Activated CD8-positive, alpha-beta memory T cell treated with anti-CD3 and anti-CD28 coated beads for 1 hour (primary cell): Measurements from ENCODE around the gene DPM1.
"Not testable (repeated sequence)": the region's sequence is repeated elsewhere in the genome, so short reads cannot be mapped to it uniquely, and the experiment has no call there.

Experiments used
- DNase-seq, 2 donors: peaks; one replicate each; pipeline ENCODE4 v3.0.0-alpha.2; 2020; ENCODE audit warnings: low read depth in 1 of 2; ENCODE audit errors: extremely low read depth in 1 of 2

Gene DPM1

DNA sequence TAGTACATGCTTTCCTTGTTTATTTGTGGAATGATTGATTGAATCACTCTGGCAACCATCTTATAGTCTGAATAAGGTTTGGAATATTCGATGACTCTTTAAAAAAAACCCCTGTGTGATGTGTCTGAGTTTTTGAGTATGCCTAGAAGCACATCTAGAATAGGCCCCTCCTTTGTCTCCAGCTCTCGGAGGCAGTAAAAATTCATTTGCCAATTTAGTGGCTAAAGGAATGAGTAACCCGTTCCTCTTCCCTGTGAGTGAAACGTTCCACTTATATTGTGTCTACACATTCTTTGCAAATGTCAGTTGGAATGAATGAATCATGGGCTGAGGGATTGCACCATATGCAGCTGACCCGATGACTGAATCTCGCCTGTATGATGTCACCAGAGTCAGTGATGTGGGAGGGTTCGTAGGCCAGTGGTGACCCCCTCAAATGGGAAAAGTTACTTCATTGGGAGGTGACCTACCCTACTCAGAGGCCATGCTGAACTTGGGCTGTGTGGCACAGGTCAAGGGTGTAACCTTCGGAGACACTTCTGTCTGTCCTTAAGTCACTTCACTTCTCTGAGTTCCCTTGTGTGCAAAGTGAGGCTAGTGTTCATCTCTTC is 21.8 kb upstream of the DPM1 start:
- DNase-seq: no peak

DNA sequence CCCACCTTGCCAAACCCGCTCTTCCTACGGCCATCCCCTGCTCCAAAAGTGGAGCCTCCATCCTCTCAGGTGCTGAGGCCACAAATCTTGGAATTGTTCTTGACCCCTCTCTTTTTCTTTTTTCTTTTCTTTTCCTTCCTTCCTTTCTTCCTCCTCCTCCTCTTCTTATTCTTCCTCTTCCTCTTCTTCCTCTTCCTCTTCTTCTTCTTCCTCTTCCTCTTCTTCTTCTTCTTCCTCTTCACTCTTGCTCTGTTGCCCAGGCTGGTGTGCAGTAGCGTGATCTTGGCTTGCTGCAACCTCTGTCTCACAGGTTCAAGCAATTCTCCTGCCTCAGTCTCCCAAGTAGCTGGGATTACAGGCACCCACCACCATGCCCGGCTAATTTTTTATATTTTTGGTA is 20.2 kb upstream of the DPM1 start:
- DNase-seq: not testable (repeated sequence)

DNA sequence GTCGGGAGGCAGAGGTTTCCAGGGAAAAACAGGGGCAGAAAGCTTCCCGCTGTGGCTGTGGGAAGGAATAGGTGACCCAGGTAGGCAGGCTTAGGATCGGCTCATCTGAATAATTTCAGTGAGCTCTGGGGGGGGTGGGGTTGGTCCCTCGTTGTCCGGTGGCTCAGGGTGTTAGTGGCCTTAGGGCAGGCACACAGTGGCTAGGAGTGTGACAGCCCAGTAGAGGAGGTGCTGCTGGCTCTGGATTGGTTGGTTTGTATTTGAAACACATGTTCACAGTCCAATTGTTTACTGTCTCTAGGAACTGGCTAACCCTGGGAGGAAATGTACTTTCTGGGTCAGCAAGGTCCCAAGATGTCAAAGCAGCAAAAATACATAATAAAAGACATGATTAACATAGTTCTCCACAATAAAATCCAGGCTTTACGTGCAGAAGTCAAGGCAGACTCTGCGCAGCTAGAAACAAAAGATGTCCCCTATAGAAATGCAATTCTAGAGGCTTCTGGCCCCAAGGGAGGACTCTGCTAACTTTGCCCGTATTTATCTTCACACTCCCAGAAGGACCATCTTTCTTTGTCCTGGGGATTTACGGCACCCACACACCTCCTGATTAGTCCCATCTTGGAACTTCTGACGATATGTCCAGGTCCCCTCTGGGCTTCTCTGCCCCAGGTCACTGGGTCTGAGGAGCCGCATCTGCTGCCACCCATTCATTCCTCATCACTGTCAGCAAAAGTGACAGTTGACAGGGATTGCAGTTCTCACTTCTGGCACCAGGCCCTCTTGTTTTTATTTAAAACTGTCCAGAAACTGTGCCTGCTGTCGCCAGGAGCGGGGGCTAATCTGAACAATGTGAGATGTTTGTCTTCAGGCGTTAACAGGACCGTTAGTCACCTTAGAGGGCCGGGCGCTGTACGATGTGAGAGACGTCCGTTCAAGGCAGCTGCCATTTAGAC is 19.0 kb upstream of the DPM1 start:
- no peak for DNase-seq

DNA sequence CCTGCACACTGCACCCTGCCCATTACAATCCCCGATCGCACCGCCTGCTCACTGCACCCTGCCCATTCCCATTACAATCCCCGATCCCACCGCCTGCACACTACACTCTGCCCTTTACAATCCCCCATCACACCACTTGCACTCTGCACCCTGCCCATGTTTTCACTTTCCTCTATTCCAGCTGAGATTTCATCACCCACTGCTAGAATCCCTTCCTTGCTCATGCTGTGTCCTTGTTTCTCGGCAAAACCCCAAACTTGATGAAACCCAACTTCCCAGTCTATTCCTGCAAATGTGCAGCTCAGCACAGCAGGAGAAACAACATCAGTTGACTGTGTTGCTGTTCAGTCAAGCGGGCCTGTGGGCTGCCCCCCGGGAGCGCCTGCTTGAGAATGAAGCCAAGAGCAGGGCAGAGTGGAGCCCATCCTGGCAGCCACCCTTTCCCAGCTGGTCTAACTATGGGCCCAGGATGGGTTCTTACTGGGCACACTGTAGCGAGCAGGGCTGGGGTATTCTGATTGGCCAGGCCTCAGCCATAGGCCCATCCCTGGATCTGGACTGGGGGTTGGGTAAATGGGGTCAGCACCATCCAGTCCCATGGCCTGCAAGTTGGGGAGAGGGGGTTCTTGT is 17.5 kb upstream of the DPM1 start:
- no peak for DNase-seq

DNA sequence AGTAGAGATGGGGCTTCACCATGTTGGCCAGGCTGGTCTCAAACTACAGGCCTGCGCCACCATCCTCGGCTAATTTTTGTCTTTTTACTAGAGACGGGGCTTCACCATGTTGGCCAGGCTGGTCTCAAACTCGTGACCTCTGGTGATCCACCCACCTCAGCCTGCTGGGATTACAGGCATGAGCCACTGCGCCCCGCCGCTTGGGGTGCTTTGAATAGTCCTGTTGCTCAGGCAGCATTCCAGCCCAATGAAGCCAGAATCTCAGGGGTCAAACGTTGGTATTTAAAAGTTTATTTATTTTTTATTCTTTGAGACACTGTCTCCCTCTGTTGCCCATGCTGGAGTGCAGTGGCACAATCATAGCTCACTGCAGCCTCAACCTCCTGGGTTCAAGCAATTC is 11.6 kb upstream of the DPM1 start:
- DNase-seq: no peak

DNA sequence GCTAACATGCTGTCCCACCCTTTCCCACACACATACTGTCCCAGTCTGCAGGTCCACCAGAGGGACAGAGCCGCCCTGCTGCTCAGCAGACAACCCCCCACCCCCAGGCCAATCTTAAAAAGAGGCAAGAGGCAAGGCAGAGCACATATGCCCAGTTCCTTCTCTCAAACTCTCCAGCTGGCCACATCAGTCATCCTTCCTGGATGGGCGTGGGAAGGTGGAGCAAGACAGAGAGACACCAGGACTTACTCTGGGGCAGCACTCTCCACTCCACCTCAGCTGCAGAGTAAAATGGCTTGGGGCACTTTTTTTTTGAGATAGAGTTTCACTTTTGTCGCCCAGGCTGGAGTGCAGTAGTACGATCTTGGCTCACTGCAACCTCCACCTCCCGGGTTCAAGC is 11.1 kb upstream of the DPM1 start:
- DNase-seq: no peak

DNA sequence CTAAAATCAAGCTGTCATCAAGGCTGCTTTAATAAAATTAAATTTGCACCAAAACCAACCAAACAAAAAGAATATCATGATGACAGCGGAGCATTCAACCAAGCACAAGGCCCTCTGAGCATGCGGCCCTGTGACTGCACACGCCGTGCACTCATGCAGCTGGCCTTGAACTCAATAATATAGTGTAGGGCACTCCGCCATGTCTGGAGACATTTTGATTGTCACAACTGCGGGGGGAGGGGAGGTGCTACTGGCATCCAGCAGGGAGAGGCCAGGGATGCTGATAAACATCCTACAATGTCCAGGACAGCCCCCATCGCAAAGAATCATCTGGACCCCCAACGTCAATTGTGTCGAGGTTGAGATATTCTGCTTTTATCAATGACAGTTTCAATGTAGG is 10.0 kb upstream of the DPM1 start:
- no peak for DNase-seq

DNA sequence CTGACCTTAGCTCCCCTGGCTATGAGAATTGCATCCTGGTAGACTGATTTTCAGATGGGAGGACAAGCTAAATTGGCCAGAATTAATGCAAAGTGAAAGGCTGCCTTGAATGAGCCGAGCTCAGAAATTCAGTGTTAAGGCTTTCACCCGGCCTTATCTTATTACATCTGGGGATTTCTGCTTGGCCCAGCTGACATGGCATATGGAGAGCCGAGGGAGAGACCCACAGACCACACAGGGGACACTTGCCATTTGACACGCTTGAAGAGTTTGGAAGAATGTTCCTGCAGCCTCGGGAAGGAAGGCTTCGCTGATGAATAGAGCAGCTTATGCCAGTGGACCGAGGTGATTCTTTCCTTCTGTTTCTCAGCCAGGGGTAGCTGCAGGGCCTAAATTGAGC is 9.3 kb upstream of the DPM1 start:
- DNase-seq: no peak

DNA sequence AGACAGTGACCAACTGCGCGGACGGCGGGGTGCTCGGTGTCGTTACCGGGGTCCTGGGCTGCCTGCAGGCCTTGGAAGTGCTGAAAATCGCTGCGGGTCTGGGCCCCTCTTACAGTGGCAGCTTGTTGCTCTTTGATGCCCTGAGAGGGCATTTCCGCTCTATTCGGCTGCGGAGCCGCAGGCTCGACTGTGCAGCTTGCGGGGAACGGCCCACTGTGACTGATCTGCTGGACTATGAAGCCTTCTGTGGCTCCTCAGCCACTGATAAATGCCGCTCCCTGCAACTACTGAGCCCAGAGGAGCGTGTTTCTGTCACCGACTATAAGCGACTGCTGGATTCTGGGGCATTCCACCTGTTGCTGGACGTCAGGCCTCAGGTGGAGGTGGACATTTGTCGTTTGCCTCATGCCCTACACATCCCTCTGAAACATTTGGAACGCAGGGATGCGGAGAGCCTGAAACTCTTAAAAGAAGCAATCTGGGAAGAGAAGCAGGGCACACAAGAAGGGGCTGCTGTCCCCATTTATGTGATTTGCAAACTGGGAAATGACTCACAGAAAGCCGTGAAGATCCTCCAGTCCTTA is 1.3 kb upstream of the DPM1 start:
- no peak for DNase-seq

DNA sequence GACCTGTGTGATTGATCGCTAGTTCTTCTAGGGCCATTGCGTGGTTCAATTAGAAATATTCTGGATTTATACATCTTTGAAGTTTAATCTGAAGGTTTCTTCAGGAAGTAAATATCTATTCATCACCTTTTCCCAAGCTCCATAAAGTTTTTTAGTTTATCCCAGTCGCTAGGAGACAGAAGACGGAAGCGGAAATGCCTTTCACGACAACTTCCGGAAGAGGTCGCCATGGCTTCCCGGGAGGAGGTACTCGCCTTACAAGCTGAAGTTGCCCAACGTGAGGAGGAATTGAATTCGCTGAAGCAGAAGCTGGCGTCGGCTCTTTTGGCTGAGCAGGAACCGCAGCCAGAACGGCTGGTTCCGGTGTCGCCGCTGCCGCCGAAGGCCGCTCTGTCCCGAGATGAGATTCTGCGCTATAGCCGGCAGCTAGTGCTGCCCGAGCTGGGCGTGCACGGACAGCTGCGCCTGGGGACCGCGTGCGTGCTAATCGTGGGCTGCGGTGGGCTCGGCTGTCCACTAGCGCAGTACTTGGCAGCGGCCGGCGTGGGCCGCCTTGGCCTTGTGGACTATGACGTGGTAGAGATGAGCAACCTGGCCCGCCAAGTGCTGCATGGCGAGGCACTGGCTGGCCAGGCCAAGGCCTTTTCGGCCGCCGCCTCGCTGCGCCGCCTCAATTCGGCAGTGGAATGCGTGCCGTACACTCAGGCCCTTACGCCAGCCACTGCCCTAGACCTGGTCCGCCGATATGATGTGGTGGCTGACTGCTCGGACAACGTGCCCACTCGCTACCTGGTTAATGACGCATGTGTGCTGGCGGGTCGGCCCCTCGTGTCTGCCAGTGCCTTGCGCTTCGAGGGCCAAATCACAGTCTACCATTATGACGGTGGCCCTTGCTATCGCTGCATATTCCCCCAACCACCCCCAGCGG is 547 bp upstream of the DPM1 start, which contains the start of gene MOCS3:
Gene MOCS3 (plus strand): TSS at position 204 of the 928 bp plus-strand sequence. CDS start 25 bp downstream, at position 229.
- peak; percentile 55 to 57 for DNase-seq

DNA sequence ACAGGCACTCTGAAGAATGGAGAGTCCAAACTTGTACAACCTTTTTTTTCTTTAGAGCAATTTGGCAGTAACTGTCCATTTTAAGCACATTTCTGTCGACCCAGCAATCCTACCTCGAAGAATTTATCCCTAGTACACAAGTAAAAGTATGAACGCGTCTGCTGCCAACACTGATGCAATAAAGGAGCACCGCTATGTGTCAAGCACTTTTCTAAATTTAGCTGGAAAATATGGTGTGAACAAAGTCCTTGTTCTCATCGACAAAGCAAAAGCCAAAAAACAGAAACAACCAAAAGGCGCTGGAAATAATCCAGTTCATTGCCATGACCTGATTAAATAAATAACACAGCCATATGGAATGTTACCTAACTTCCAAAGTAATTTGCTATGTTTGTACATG is 1.1 kb downstream of the DPM1 start:
- DNase-seq: no peak

DNA sequence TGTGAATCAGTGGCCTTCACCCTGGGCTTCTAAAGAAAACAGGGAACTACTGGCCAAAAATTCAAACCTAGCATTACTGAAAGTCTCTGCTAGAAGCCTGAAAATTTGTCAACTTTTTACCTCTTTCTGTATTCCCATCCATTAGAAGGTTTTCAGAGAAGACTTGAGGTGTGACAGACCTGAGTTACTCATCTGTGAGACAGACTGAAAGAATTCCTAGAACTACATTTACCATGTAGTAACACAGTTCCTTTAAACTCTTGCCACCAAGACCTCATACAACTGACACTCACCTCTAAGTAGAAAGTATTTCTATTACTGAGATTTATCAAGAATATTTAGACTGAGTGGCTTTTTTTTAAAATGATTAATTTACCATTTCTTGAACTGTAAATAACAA is 4.5 kb downstream of the DPM1 start:
- DNase-seq: no peak

DNA sequence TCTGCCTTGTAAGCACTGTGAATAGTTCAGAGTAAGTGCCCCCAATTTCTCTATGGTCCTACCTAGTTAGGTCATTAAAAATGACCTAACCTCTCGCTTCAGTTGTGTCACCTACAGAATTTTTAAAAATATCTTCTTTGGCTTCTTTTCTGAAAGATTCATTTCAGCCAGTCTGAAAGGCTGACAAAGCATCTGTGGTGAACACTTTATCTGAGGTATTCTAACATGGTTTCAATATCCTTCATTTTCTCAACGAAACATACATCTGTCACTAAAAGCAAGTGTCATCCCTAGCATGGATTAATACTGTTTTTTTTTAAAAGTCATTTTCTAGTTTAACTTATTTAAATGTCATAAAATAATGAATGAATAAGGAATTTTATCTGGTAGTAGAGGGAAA is 5.1 kb downstream of the DPM1 start:
- DNase-seq: no peak

DNA sequence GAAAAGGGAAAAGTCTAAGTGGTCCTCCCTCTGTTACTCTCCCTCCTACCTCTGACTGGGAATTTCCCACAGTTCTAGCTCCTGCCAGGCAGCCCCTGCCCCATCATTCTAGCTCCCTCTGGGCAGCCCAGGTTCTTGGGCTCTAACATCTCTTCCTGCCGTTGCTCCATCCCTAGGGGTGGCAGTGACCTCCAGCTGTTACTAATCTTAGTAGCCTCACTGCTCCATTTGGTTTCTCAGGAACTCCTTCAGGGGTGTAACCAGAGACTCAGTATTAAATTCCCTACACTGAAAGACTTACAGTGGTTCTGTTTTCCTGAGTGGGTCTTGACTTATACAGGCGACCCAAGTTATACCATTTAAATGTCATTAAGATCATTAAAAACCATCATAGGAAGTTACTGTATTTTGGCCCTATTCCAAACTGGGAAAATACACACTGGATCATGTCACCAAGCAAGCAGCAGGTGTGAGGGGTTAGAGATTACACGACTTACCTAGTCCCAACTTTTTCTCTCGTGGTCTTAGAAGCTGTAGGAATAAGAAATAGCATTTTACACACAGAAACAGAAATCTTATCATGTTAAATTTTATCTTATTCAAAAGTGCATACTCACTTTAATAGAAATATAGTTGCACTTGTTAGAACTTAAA is 10.1 kb downstream of the DPM1 start:
- DNase-seq: no peak

DNA sequence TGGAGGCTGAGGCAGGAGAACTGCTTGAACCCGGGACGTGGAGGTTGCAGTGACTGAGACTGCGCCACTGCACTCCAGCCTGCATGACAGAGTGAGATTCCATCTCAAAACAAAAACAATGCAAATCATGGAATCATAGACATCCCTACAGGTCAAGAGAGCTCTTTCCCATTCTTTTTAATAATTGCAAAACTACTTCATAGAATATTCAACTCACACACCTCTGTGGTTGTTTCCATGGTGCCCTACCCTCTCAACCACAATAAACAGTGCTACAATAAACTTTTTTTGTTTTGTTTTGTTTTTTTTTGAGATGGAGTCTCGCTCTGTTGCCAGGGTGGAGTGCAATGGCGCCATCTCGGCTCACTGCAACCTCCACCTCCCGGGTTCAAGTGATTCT is 15.3 kb downstream of the DPM1 start:
- no peak for DNase-seq

DNA sequence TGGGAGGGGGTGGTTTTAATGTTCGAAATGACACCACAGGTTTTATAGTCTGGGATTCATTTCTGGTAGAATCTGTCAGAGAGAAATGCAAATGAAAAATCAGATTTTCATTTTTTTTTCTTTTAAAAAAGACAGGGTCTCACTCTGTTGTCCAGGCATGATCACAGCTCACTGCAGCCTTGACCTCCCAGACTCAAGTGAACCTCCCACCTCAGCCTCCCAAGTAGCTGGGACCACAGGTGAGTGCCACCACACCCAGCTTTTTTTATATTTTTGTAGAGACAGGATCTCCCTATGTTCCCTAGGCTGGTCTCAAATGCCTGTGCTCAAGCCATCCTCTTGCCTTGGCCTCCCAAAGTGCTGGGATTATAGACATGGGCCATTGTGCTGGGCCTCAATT is 24.7 kb downstream of the DPM1 start:
- DNase-seq: no peak

DNA sequence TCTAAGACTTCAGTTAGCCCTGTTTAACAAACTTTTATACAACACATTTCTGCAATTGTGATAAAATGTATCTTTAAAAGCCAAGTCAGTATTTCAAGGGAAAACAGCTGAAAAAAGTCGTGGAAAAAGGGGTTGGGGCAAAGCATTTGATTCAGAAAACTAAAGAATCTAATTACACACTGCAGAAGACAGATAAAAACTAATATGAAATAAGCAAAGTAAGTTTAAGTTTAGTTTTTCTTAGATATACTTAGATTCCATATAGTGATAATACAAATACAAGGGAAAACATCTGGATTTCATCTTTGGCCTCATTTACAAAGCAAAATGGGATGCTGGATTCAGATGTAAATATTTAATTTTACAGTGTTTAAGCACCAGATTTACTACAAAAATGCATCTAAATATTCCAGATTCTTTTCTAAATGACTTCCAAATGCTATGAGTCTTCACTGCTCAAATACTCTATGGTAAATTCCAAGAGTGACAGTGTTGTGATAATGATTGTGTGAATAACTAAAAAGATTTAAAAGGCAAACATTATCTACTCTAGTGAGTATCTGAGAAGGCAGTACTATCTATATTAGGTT is 25.5 kb downstream of the DPM1 start:
- no peak for DNase-seq

DNA sequence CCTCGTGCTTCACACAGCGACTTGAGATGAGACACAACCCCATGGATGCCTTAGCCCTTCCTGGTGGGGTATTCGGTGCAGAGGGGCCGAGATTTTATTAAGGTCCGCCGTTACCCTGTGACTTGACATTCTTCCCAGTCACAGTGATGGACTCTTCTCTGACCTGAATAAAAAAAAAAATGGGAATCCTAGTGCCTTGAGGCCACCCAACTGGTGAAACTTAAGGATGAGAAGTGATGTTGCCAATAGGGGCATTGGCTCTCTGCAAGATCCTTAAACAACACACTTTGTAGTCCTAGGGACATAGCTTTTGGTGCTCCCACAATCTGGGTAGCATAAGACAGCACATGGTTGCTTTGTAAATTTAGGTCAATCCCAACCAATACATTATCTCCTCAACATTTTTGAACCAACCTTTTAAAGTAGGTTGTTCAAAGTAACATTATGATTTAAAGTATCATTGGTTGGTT is 26.3 kb downstream of the DPM1 start:
- DNase-seq: no peak

DNA sequence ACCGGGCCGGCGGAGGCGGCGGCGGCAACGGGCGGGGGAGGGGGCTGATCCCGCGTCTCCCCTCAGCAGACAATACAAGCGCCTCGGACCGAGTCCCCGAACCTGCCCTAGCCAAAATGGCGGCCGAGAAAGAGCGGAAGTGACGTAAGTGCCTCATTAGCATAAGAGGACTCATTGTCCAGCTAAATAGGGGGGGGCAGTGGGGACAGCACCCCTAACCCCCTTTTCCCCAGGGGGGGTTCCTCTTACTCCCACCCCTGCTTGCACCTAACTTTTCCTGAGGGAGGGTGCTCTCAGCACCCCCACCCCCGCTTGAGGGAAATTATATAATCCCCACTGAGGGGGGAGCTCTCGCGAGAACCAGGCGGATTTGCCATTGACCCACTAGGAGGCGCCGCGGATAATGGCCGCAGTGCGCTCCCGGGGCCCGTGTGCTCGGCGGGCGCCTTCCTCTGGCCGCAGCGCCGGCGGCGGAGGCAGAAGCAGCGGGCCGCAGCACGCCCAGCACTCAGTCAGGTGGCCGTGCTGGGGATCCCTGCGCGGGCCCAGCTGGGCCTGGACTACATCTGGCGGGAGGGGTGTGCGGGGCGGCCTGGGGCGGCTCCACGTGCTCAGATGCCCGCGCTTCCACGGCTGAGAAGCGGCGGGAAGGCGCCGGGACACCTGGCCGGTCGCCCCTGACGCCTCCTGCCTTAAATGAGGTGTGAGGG is 26.9 kb downstream of the DPM1 start, which contains the start of gene ADNP:
Gene ADNP (minus strand): TSS at position 132 of the 710 bp plus-strand sequence. CDS start 27,441 bp downstream, outside the sequence.
- peak; percentile 71 to 76 for DNase-seq
